Body of pancreas (tissue), 4 donors: Measurements from ENCODE around the gene RUNX2. TPM values are rescaled to one million over a fixed set of nuclear protein-coding genes. Genes with fewer than 3 reads are reported as not detected.
"Not testable (repeated sequence)": the region's sequence is repeated elsewhere in the genome, so short reads cannot be mapped to it uniquely, and the experiment has no call there.

Experiments used
- ATAC-seq: fragments of 150-250 bp; one replicate; pipeline ENCODE4 v1.9.1; 2016
- DNase-seq, 4 donors: peaks; one replicate each; pipeline ENCODE4 v3.0.0-alpha.2; 2019
- H3K27ac ChIP-seq, 4 donors: fragments of 200-600 bp; sonication (generic); 1 replicate in 3 of 4; 2 replicates in 1 of 4; pipeline versions ENCODE4 v1.5.1 to v1.6.1; 2016 to 2019; ENCODE audit warnings: mild to moderate bottlenecking in 1 of 4, mixed read lengths in 1 of 4, moderate library complexity in 1 of 4
- H3K27me3 ChIP-seq, 2 donors: fragments of 200-600 bp; sonication (generic); one replicate each; pipeline ENCODE4 v1.6.0; 2016; ENCODE audit warnings: mild to moderate bottlenecking in 1 of 2
- H3K36me3 ChIP-seq, 2 donors: fragments of 200-600 bp; sonication (generic); replicated peaks in 1 of 2; 2 replicates each; pipeline ENCODE4 v1.5.1; 2016; ENCODE audit warnings: low read depth in 2 of 2; ENCODE audit not compliant: insufficient read depth in 1 of 2
- H3K4me1 ChIP-seq: fragments of 200-600 bp; sonication (generic); one replicate; pipeline ENCODE4 v1.6.0; 2016
- H3K4me3 ChIP-seq, 2 donors: fragments of 200-600 bp; sonication (generic); 1 replicate in 1 of 2; 2 replicates in 1 of 2; pipeline ENCODE4 v1.5.1; 2016 to 2019
- H3K9me3 ChIP-seq, 3 donors: fragments of 200-600 bp; sonication (generic); 1 replicate in 2 of 3; 2 replicates in 1 of 3; pipeline ENCODE4 v1.5.1; 2016
- CTCF ChIP-seq, 7 experiments: fragments of 450-650 bp in 4 of 7; fragments of 200-600 bp in 3 of 7; sonication (generic) in 3 of 7; IDR thresholded peaks; one replicate each; pipeline ENCODE4 v1.5.1; 2016 to 2019; ENCODE audit warnings: antibody characterized with exemption in 7 of 7
- POLR2A ChIP-seq, 3 donors: fragments of 450-650 bp; IDR thresholded peaks; one replicate each; pipeline ENCODE4 v1.6.1; 2016; ENCODE audit warnings: antibody characterized with exemption in 3 of 3, mild to moderate bottlenecking in 2 of 3
- WGBS, 2 donors: methylation state at CpG; one replicate each; pipeline ENCODE4 v1.1.5; 2017; 5-methylcytosine and 5-hydroxymethylcytosine counted together
- intact Hi-C: fragments of 100-400 bp; cut with DNase I; formaldehyde crosslinking; loops from one replicate; pipeline ENCODE4 v1.15.1; 2023
- total RNA-seq, 2 donors: library from RNA; depleted of rRNA; stranded (reverse); fragments of >200 nt; gene quantifications; one replicate each; pipeline ENCODE4 v1.1.0, GENCODE V29; 2016

The RUNX2 gene
- total RNA-seq, 2 donors from 2014 or later = 0.33 to 1.0 TPM

GRCh38 chr6:45554591-45554990 lies 226.5 kb downstream of the RUNX2 start:
- peaks cover 6% of the 10 kb centered on the region for H3K4me1 ChIP-seq
- intact Hi-C loops = no loop called here
- 9 to 20% methylated on average over 1 of the region's 1 CpG for WGBS, 2 donors
- H3K9me3 ChIP-seq = no peaks in the 10 kb centered on the region
- H3K27me3 ChIP-seq = no peaks in the 10 kb centered on the region
- DNase-seq (no peak), ATAC-seq (no peak)
- TF ChIP-seq POLR2A (IDR thresholded peaks at IDR 0.05) = no peak
- TF ChIP-seq CTCF (IDR thresholded peaks at IDR 0.05) = no peak
- H3K36me3 ChIP-seq = no peaks in the 10 kb centered on the region
- H3K27ac ChIP-seq = no peak overlapping the region
- H3K4me3 ChIP-seq = no peak overlapping the region

GRCh38 chr6:45555981-45556771 lies 228.0 kb downstream of the RUNX2 start:
- no peak overlapping the region for H3K4me3 ChIP-seq
- no peak for TF ChIP-seq CTCF (IDR thresholded peaks at IDR 0.05)
- no peak for TF ChIP-seq POLR2A (IDR thresholded peaks at IDR 0.05)
- intact Hi-C loops = no loop called here
- 34 to 40% methylated on average over 14 of the region's 14 CpGs for WGBS, 2 donors
- no peaks in the 10 kb centered on the region for H3K27me3 ChIP-seq
- ATAC-seq = no peak
- no peaks in the 10 kb centered on the region for H3K36me3 ChIP-seq
- peaks cover 6% of the 10 kb centered on the region for H3K4me1 ChIP-seq
- H3K27ac ChIP-seq = peak overlapping the region in 1 of 4 donors; percentile 36
- no peaks in the 10 kb centered on the region for H3K9me3 ChIP-seq
- peak in 1 of 4 donors; percentile 7 for DNase-seq

GRCh38 chr6:45556828-45557227 lies 228.7 kb downstream of the RUNX2 start:
- peaks cover 6% of the 10 kb centered on the region for H3K4me1 ChIP-seq
- ATAC-seq = no peak
- TF ChIP-seq POLR2A (IDR thresholded peaks at IDR 0.05) (no peak), CTCF (IDR thresholded peaks at IDR 0.05) (no peak)
- 87 to 89% methylated on average over 5 of the region's 5 CpGs for WGBS, 2 donors
- no peaks in the 10 kb centered on the region for H3K27me3 ChIP-seq
- intact Hi-C loops = no loop called here
- no peak overlapping the region for H3K4me3 ChIP-seq
- no peaks in the 10 kb centered on the region for H3K36me3 ChIP-seq
- no peaks in the 10 kb centered on the region for H3K9me3 ChIP-seq
- no peak overlapping the region for H3K27ac ChIP-seq
- DNase-seq = no peak

- no peak for TF ChIP-seq CTCF (IDR thresholded peaks at IDR 0.05)
- TF ChIP-seq POLR2A (IDR thresholded peaks at IDR 0.05) = no peak
- Histone ChIP-seq H3K27me3 (no peaks in the 10 kb centered on the region), H3K4me1 (peaks cover 6% of the 10 kb centered on the region), H3K4me3 (no peak overlapping the region), H3K36me3 (no peaks in the 10 kb centered on the region), H3K9me3 (no peaks in the 10 kb centered on the region), H3K27ac (no peak overlapping the region)
- 56 to 58% methylated on average over 2 of the region's 2 CpGs for whole genome bisulfite sequencing, 2 donors
- no peak for ATAC-seq
- DNase-seq = no peak
- intact Hi-C loops = no loop called here
These were observed 229.3 kb downstream of the RUNX2 start for GRCh38 chr6:45557454-45557853.

- no peaks in the 10 kb centered on the region for H3K27me3 ChIP-seq
- no peak overlapping the region for H3K4me3 ChIP-seq
- intact Hi-C loops = no loop called here
- no peak overlapping the region for H3K27ac ChIP-seq
- H3K36me3 ChIP-seq = no peaks in the 10 kb centered on the region
- TF ChIP-seq CTCF (IDR thresholded peaks at IDR 0.05) (no peak), POLR2A (IDR thresholded peaks at IDR 0.05) (no peak)
- H3K4me1 ChIP-seq = peaks cover 6% of the 10 kb centered on the region
- ATAC-seq (no peak), DNase-seq (no peak)
- H3K9me3 ChIP-seq = no peaks in the 10 kb centered on the region
These were observed 230.7 kb downstream of the RUNX2 start for GRCh38 chr6:45558858-45559257.

GRCh38 chr6:45560321-45560820 lies 232.2 kb downstream of the RUNX2 start:
- ATAC-seq, DNase-seq, H3K4me3 ChIP-seq, intact Hi-C loops, H3K4me1 ChIP-seq, H3K9me3 ChIP-seq, H3K27me3 ChIP-seq, H3K27ac ChIP-seq, H3K36me3 ChIP-seq: not testable (repeated sequence)
- 72 to 76% methylated on average over 3 of the region's 3 CpGs for WGBS, 2 donors
